Lower leg skin (tissue), 3 donors: ENCODE data around the gene TBC1D12.

Experiments
- CTCF ChIP-seq, 3 donors: fragments of 450-650 bp; IDR thresholded peaks; one replicate each; pipeline ENCODE4 v1.5.1; 2016; ENCODE audit warnings: antibody characterized with exemption in 3 of 3, mild to moderate bottlenecking in 3 of 3, moderate library complexity in 2 of 3
- POLR2A ChIP-seq, 2 donors: fragments of 450-650 bp; IDR thresholded peaks; one replicate each; pipeline ENCODE4 v1.6.1; 2016 to 2017; ENCODE audit warnings: antibody characterized with exemption in 2 of 2, mild to moderate bottlenecking in 1 of 2, moderate library complexity in 1 of 2

GRCh38 chr10:94363251-94363565 lies 39.1 kb upstream of the TBC1D12 start:
- TF ChIP-seq CTCF (IDR thresholded peaks at IDR 0.05) (no peak), POLR2A (IDR thresholded peaks at IDR 0.05) (no peak)
